GM19395 (cell line): ENCODE results near the gene KCNAB1.
A peak's percentile ranks its signal among the peaks of the same experiment; 100 is the strongest.

ENCODE experiments used
- ATAC-seq: cut with Tn5 transposase; IDR thresholded peaks from one replicate; pipeline ENCODE4 v1.9.1; 2021; ENCODE audit warnings: mild to moderate bottlenecking, moderate library complexity; ENCODE audit not compliant: unreplicated experiment

The KCNAB1 gene

GRCh38 chr3:156360083-156360482 is 239.7 kb downstream of the KCNAB1 start:
- no peak for ATAC-seq

GRCh38 chr3:156360963-156361362 is 240.6 kb downstream of the KCNAB1 start:
- no peak for ATAC-seq

- ATAC-seq, result no peak
Measured at GRCh38 chr3:156366559-156366958, 246.2 kb downstream of the KCNAB1 start.

GRCh38 chr3:156368189-156368588 is 247.8 kb downstream of the KCNAB1 start:
- peak; percentile 95 for ATAC-seq

- no peak for ATAC-seq
Measured at GRCh38 chr3:156371701-156372100, 251.3 kb downstream of the KCNAB1 start.

GRCh38 chr3:156373095-156373494 is 252.7 kb downstream of the KCNAB1 start:
- ATAC-seq, result no peak

- no peak for ATAC-seq
Measured at GRCh38 chr3:156373654-156374053, 253.3 kb downstream of the KCNAB1 start.

- ATAC-seq, result no peak
Measured at GRCh38 chr3:156376199-156376598, 255.8 kb downstream of the KCNAB1 start.

- ATAC-seq, result no peak
Measured at GRCh38 chr3:156377266-156377665, 256.9 kb downstream of the KCNAB1 start.

GRCh38 chr3:156377718-156378117 is 257.3 kb downstream of the KCNAB1 start:
- ATAC-seq, result no peak

- ATAC-seq, result no peak
Measured at GRCh38 chr3:156378871-156379270, 258.5 kb downstream of the KCNAB1 start.

- ATAC-seq, result no peak
Measured at GRCh38 chr3:156379327-156379726, 258.9 kb downstream of the KCNAB1 start.

- ATAC-seq, result no peak
Measured at GRCh38 chr3:156381253-156381652, 260.9 kb downstream of the KCNAB1 start.

- ATAC-seq, result peak; percentile 85
Measured at GRCh38 chr3:156382458-156383346, 262.3 kb downstream of the KCNAB1 start.

GRCh38 chr3:156383441-156384025 is 263.2 kb downstream of the KCNAB1 start:
- ATAC-seq, result no peak

- peak; percentile 57 for ATAC-seq
Measured at GRCh38 chr3:156388497-156389448, 268.4 kb downstream of the KCNAB1 start.

GRCh38 chr3:156389449-156389950 is 269.1 kb downstream of the KCNAB1 start:
- no peak for ATAC-seq

GRCh38 chr3:156390846-156391245 is 270.5 kb downstream of the KCNAB1 start:
- ATAC-seq, result no peak

GRCh38 chr3:156395961-156396710 is 275.8 kb downstream of the KCNAB1 start:
- no peak for ATAC-seq

- ATAC-seq, result no peak
Measured at GRCh38 chr3:156396851-156397250, 276.5 kb downstream of the KCNAB1 start.
